Measurements from ENCODE around the gene PPFIA4. TPM values are rescaled to one million over a fixed set of nuclear protein-coding genes. Genes with fewer than 3 reads are reported as not detected.
A peak's percentile ranks its signal among the peaks of the same experiment; 100 is the strongest.

PPFIA4 gene
- 1 to 10 TPM in 2 of 5 donors, under 1 TPM in 2, not detected in 1; 0.29 to 2.2 (median 1.2) TPM for total RNA-seq
- under 1 TPM; 0.31 to 0.95 (median 0.37) TPM for polyA plus RNA-seq
- long read RNA-seq, donor 1: 0 reads
- long read RNA-seq, donor 2: 0 reads
- long read RNA-seq, donor 3: 0 reads
- long read RNA-seq, donor 4: 0 reads
- long read RNA-seq, donor 5: 0 reads
- long read RNA-seq, donor 6: 0 reads
- long read RNA-seq, donor 7: 0 reads
- long read RNA-seq, donor 8: 0 reads
- long read RNA-seq, donor 9: 0 reads
- long read RNA-seq, donor 10: 0 reads

DNA sequence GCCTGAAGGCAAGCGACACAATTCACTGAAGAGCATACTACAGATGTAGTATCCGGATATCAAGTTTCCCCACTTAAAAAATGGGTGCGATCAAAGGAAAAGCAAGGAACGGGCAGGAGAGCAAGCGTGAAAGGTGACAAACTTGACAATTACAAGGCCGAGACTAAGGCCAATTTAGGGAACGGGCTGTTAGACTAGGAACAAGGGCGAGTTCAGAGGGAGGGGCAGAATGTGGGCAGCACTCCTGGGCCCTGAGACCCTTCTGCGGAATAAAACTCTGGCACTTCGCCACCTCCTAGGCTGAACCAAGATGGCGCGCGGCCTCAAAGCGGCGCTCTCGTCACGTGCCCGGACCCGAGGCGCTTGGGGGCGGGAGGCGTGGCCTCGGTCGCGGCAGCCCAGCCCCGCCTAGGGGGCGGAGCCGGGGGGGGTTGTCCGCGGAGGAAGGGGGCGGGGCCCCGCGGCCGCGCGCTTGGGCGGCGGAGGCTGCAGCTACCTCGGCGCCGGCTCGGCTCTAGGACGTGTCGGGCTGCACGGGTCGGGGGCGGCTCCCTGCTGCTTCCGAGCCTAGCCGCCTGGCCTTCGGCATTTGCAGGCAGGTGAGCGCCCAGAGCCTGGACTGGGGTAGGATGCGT is at the start of gene PPFIA4:
Gene PPFIA4, plus strand, starts transcription at position 461 of the 635 bp plus-strand sequence. CDS start 12,518 bp downstream, outside the sequence.
- H3K4me3 ChIP-seq: peak within 1 kb of the TSS; percentile 53 to 67 (median 61)
- intact Hi-C loops (cut with DNase I; ENCODE audit: low total_unique reads): no loop called here
- peak in 2 of 3 donors; percentile 56 to 77 for TF ChIP-seq POLR2AphosphoS5 (IDR thresholded peaks at IDR 0.05)
- TF ChIP-seq, protein P1, sequence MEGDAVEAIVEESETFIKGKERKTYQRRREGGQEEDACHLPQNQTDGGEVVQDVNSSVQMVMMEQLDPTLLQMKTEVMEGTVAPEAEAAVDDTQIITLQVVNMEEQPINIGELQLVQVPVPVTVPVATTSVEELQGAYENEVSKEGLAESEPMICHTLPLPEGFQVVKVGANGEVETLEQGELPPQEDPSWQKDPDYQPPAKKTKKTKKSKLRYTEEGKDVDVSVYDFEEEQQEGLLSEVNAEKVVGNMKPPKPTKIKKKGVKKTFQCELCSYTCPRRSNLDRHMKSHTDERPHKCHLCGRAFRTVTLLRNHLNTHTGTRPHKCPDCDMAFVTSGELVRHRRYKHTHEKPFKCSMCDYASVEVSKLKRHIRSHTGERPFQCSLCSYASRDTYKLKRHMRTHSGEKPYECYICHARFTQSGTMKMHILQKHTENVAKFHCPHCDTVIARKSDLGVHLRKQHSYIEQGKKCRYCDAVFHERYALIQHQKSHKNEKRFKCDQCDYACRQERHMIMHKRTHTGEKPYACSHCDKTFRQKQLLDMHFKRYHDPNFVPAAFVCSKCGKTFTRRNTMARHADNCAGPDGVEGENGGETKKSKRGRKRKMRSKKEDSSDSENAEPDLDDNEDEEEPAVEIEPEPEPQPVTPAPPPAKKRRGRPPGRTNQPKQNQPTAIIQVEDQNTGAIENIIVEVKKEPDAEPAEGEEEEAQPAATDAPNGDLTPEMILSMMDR (IDR thresholded peaks at IDR 0.05): no peak

GRCh38 chr1:202976633-202977032 is 49.7 kb upstream of the PPFIA4 start:
- Histone ChIP-seq H3K4me1 (no peaks in the 10 kb centered on the region), H3K27me3 (peaks cover 0 to 22% (median 0%) of the 10 kb centered on the region in 3 donors), H3K27ac (no peak overlapping the region), H3K4me3 (no peak overlapping the region), H3K9me3 (no peaks in the 10 kb centered on the region), H3K36me3 (no peaks in the 10 kb centered on the region)
- WGBS, 5 donors: 27 to 41% (median 32%) methylated on average over 3 of the region's 3 CpGs
- no peak for TF ChIP-seq POLR2A (IDR thresholded peaks at IDR 0.05)
- no peak for TF ChIP-seq POLR2AphosphoS5 (IDR thresholded peaks at IDR 0.05)
- TF ChIP-seq, protein P1 (IDR thresholded peaks at IDR 0.05): no peak
- no peak for TF ChIP-seq EP300 (IDR thresholded peaks at IDR 0.05)
- intact Hi-C loops (cut with DNase I; ENCODE audit: low total_unique reads): no loop called here
- DNase-seq: no peak

More for the DNA sequence above, at the start of gene PPFIA4:
- Histone ChIP-seq H3K9me3 (no peaks in the 10 kb centered on the region), H3K27ac (peak within 1 kb of the TSS in 4 of 5 donors; percentile 1 to 77 (median 30)), H3K27me3 (peaks cover 0 to 20% (median 10%) of the 10 kb centered on the region in 3 donors), H3K4me1 (peaks cover 12 to 37% (median 21%) of the 10 kb centered on the region in 4 donors), H3K36me3 (peaks cover 28 to 35% (median 33%) of the 10 kb centered on the region in 4 donors)
- DNase-seq: peak; percentile 89 to 96
- whole genome bisulfite sequencing, 5 donors: 12 to 48% (median 14%) methylated on average over 11 to 52 of the region's 52 CpGs

DNA sequence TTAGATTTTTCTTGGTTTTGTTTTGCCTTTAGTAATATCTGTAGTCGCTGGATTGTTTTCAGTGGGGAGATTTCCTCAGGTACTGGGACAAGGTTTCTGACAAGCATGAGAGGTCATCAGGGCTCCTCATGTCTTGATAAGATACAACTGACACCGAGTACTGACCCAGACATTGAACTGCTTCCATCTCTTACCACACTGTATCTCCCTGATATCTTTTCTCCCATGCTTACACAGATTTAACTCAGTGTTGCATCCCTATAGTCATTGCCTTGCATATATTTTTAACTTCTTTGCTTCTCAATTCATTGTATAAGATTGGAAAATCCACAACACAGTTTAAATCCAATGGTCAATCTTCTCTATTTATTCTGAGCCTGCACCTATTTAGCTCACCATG is 46.8 kb upstream of the PPFIA4 start:
- WGBS, 5 donors: 66 to 82% (median 68%) methylated on average over 2 of the region's 2 CpGs

DNA sequence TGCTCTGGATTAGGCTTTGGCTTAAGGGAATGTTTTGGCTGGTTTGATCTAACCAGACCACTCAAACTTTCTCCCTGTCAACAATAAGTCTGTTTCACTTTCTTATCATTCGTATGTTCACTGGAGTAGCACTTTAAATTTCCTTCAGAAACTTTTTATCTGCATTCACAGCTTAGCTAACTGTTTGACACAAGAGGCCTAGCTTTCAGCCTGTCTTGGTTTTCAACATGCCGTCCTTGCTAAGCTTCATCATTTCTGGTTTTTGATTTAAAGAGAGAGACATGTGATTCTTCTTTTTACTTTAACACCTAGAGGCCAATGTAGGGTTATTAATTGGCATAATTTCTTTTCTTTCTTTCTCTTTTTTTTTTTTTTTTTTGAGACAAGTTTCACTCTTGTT is 44.4 kb upstream of the PPFIA4 start:
- no peak overlapping the region for H3K27ac ChIP-seq
- H3K36me3 ChIP-seq: no peaks in the 10 kb centered on the region
- no peak for TF ChIP-seq EP300 (IDR thresholded peaks at IDR 0.05)
- no peak for TF ChIP-seq POLR2AphosphoS5 (IDR thresholded peaks at IDR 0.05)
- TF ChIP-seq POLR2A (IDR thresholded peaks at IDR 0.05): no peak
- TF ChIP-seq, protein P1 (IDR thresholded peaks at IDR 0.05): no peak
- H3K4me3 ChIP-seq: no peak overlapping the region
- H3K27me3 ChIP-seq: peaks cover 0 to 22% (median 0%) of the 10 kb centered on the region in 3 donors
- H3K4me1 ChIP-seq: no peaks in the 10 kb centered on the region
- no peaks in the 10 kb centered on the region for H3K9me3 ChIP-seq
- WGBS, 5 donors: 26 to 52% (median 37%) methylated on average over 2 of the region's 2 CpGs
- intact Hi-C loops (cut with DNase I; ENCODE audit: low total_unique reads): no loop called here
- no peak for DNase-seq

More for the DNA sequence above, 46.8 kb upstream of the PPFIA4 start:
- Histone ChIP-seq H3K9me3 (no peaks in the 10 kb centered on the region), H3K36me3 (no peaks in the 10 kb centered on the region), H3K4me1 (no peaks in the 10 kb centered on the region), H3K27me3 (peaks cover 0 to 22% (median 0%) of the 10 kb centered on the region in 3 donors), H3K27ac (no peak overlapping the region), H3K4me3 (no peak overlapping the region)
- no peak for DNase-seq
- intact Hi-C loops (cut with DNase I; ENCODE audit: low total_unique reads): no loop called here
- TF ChIP-seq EP300 (IDR thresholded peaks at IDR 0.05) (no peak), POLR2A (IDR thresholded peaks at IDR 0.05) (no peak), POLR2AphosphoS5 (IDR thresholded peaks at IDR 0.05) (no peak)
- TF ChIP-seq, protein P1 (IDR thresholded peaks at IDR 0.05): no peak
